Gastrocnemius medialis (tissue), 4 donors: ENCODE measurements around the gene TMEM186. TPM values are rescaled to one million over a fixed set of nuclear protein-coding genes. Genes with fewer than 3 reads are reported as not detected.
"Not testable (repeated sequence)": the region's sequence is repeated elsewhere in the genome, so short reads cannot be mapped to it uniquely, and the experiment has no call there.

ENCODE experiments used
- ATAC-seq, 2 donors: fragments of 150-250 bp; one replicate each; pipeline ENCODE4 v1.9.1; 2016
- DNase-seq, 2 donors: peaks; one replicate each; pipeline ENCODE4 v3.0.0-alpha.2; 2019
- H3K27ac ChIP-seq, 4 donors: fragments of 200-600 bp; sonication (generic); 1 replicate in 1 of 4; 2 replicates in 3 of 4; pipeline ENCODE4 v1.5.1; 2016 to 2018; ENCODE audit warnings: mild to moderate bottlenecking in 2 of 4, moderate library complexity in 1 of 4
- H3K27me3 ChIP-seq, 3 donors: fragments of 200-600 bp; sonication (generic) in 2 of 3; 1 replicate in 1 of 3; 2 replicates in 2 of 3; pipeline versions ENCODE4 v1.5.1 to v1.6.0; 2016 to 2019; ENCODE audit warnings: mild to moderate bottlenecking in 1 of 3, moderate library complexity in 1 of 3
- H3K36me3 ChIP-seq, 2 donors: fragments of 200-600 bp; sonication (generic) in 1 of 2; one replicate each; pipeline ENCODE4 v1.5.1; 2017 to 2018
- H3K4me1 ChIP-seq, 2 donors: fragments of 200-600 bp; sonication (generic) in 1 of 2; one replicate each; pipeline ENCODE4 v1.5.1; 2016 to 2017; ENCODE audit warnings: mild to moderate bottlenecking in 2 of 2
- H3K4me3 ChIP-seq, 4 donors: fragments of 200-600 bp; sonication (generic) in 3 of 4; 1 replicate in 1 of 4; 2 replicates in 3 of 4; pipeline ENCODE4 v1.5.1; 2016 to 2019; ENCODE audit warnings: mild to moderate bottlenecking in 2 of 4
- H3K9me3 ChIP-seq, 3 donors: fragments of 200-600 bp; sonication (generic) in 2 of 3; 1 replicate in 1 of 3; 2 replicates in 2 of 3; pipeline ENCODE4 v1.5.1; 2016 to 2019
- CTCF ChIP-seq, 5 experiments: fragments of 450-650 bp in 3 of 5; fragments of 200-600 bp in 2 of 5; sonication (generic) in 2 of 5; IDR thresholded peaks in 4 of 5; conservative IDR thresholded peaks in 1 of 5; 1 replicate in 4 of 5; 2 replicates in 1 of 5; pipeline ENCODE4 v1.5.1; 2016 to 2019; ENCODE audit warnings: antibody characterized with exemption in 5 of 5, mild to moderate bottlenecking in 3 of 5, moderate library complexity in 3 of 5
- POLR2A ChIP-seq, 2 donors: fragments of 450-650 bp; IDR thresholded peaks; one replicate each; pipeline ENCODE4 v1.6.1; 2017; ENCODE audit warnings: antibody characterized with exemption in 2 of 2, mild to moderate bottlenecking in 2 of 2, moderate library complexity in 2 of 2
- in situ Hi-C, 4 donors: fragments of 200-750 bp; cut with MboI; loops; one replicate each; pipeline versions ENCODE4 v1.15.0 to v1.8.0; 2017; ENCODE audit warnings: low sequenced_read_pairs in 4 of 4
- intact Hi-C: fragments of 100-400 bp; cut with DNase I; formaldehyde crosslinking; loops from one replicate; pipeline ENCODE4 v1.15.1; 2023; ENCODE audit warnings: low total_unique reads
- total RNA-seq, 4 donors: library from RNA; depleted of rRNA; stranded (reverse); fragments of >200 nt; gene quantifications; one replicate each; pipeline versions ENCODE4 v1.1.0 to v1.2.3, GENCODE V29; 2016

Gene TMEM186
- total RNA-seq, 4 donors from 2014 or later: 10.2 to 16.9 (median 11.9) TPM

- Histone ChIP-seq H3K27me3 (no peaks in the 10 kb centered on the region), H3K36me3 (no peaks in the 10 kb centered on the region), H3K27ac (no peak overlapping the region), H3K9me3 (no peaks in the 10 kb centered on the region), H3K4me3 (no peak overlapping the region), H3K4me1 (peaks cover 26% of the 10 kb centered on the region in 2 donors)
- no peak for DNase-seq
- intact Hi-C loops: no loop called here
- in situ Hi-C loops: loop anchor here in 3 of 4 donors (10.0 kb wide), 2 partner anchors 79 to 121 kb away; partner anchors contain the start of gene ABAT (in 1 of the 3)
- TF ChIP-seq POLR2A (IDR thresholded peaks at IDR 0.05) (no peak), CTCF (IDR thresholded peaks at IDR 0.05 in 4 of 5, conservative IDR thresholded peaks at IDR 0.05 in 1 of 5) (no peak)
- no peak for ATAC-seq
These were observed 1.6 kb downstream of the TMEM186 start for GRCh38 chr16:8795818-8796217.

- Histone ChIP-seq H3K27me3 (no peaks in the 10 kb centered on the region), H3K4me3 (no peak overlapping the region), H3K9me3 (no peaks in the 10 kb centered on the region), H3K4me1 (peaks cover 26% of the 10 kb centered on the region in 2 donors), H3K36me3 (no peaks in the 10 kb centered on the region), H3K27ac (no peak overlapping the region)
- intact Hi-C loops: no loop called here
- DNase-seq (no peak), ATAC-seq (no peak)
- no peak for TF ChIP-seq CTCF (IDR thresholded peaks at IDR 0.05 in 4 of 5, conservative IDR thresholded peaks at IDR 0.05 in 1 of 5)
- no peak for TF ChIP-seq POLR2A (IDR thresholded peaks at IDR 0.05)
- in situ Hi-C loops: loop anchor here in 3 of 4 donors (10.0 kb wide), 2 partner anchors 80 to 120 kb away; partner anchors contain the start of gene ABAT (in 1 of the 3)
These were observed 2.3 kb downstream of the TMEM186 start for GRCh38 chr16:8795091-8795490.

- ATAC-seq (no peak), DNase-seq (no peak)
- H3K9me3 ChIP-seq: no peaks in the 10 kb centered on the region
- no peak for TF ChIP-seq CTCF (IDR thresholded peaks at IDR 0.05 in 4 of 5, conservative IDR thresholded peaks at IDR 0.05 in 1 of 5)
- TF ChIP-seq POLR2A (IDR thresholded peaks at IDR 0.05): no peak
- H3K4me3 ChIP-seq: no peak overlapping the region
- no peaks in the 10 kb centered on the region for H3K36me3 ChIP-seq
- no peak overlapping the region for H3K27ac ChIP-seq
- no peaks in the 10 kb centered on the region for H3K27me3 ChIP-seq
- H3K4me1 ChIP-seq: no peaks in the 10 kb centered on the region
- intact Hi-C loops (no loop called here), in situ Hi-C loops (no loop called here)
These were observed 8.8 kb downstream of the TMEM186 start for GRCh38 chr16:8788578-8789172.

- H3K9me3 ChIP-seq, in situ Hi-C loops, H3K4me1 ChIP-seq, DNase-seq, intact Hi-C loops, H3K4me3 ChIP-seq, H3K27me3 ChIP-seq, H3K36me3 ChIP-seq, ATAC-seq, H3K27ac ChIP-seq: not testable (repeated sequence)
These were observed 11.1 kb downstream of the TMEM186 start for GRCh38 chr16:8786316-8786715.

- no peaks in the 10 kb centered on the region for H3K4me1 ChIP-seq
- TF ChIP-seq CTCF (IDR thresholded peaks at IDR 0.05 in 4 of 5, conservative IDR thresholded peaks at IDR 0.05 in 1 of 5) (no peak), POLR2A (IDR thresholded peaks at IDR 0.05) (no peak)
- no peaks in the 10 kb centered on the region for H3K36me3 ChIP-seq
- intact Hi-C loops: no loop called here
- no peaks in the 10 kb centered on the region for H3K27me3 ChIP-seq
- H3K4me3 ChIP-seq: no peak overlapping the region
- no peak for DNase-seq
- H3K9me3 ChIP-seq: no peaks in the 10 kb centered on the region
- no peak for ATAC-seq
- no peak overlapping the region for H3K27ac ChIP-seq
- in situ Hi-C loops: no loop called here
These were observed 12.0 kb downstream of the TMEM186 start for GRCh38 chr16:8785408-8785807.
